GM12801 (cell line): ENCODE results near the gene YPEL1.

Experiments used
- CTCF ChIP-seq: IDR thresholded peaks from one replicate; pipeline ENCODE4 v1.5.1; 2011; ENCODE audit warnings: control low read depth; ENCODE audit not compliant: insufficient read length; ENCODE audit errors: extremely low read depth

YPEL1 gene

GRCh38 chr22:21759646-21760376 is 24.2 kb upstream of the YPEL1 start:
- no peak for TF ChIP-seq CTCF

GRCh38 chr22:21759093-21759492 is 23.5 kb upstream of the YPEL1 start:
- no peak for TF ChIP-seq CTCF

- TF ChIP-seq CTCF: no peak
These were observed 22.7 kb upstream of the YPEL1 start for GRCh38 chr22:21758091-21758864.

GRCh38 chr22:21755851-21756284 is 20.3 kb upstream of the YPEL1 start:
- TF ChIP-seq CTCF: no peak

GRCh38 chr22:21754523-21754922 is 18.9 kb upstream of the YPEL1 start:
- TF ChIP-seq CTCF: no peak

- TF ChIP-seq CTCF: no peak
These were observed 17.9 kb upstream of the YPEL1 start for GRCh38 chr22:21753374-21754111.

- no peak for TF ChIP-seq CTCF
These were observed 16.7 kb upstream of the YPEL1 start for GRCh38 chr22:21752276-21752675.
